ENCODE measurements around the gene SV2C.
A peak's percentile ranks its signal among the peaks of the same experiment; 100 is the strongest.
"Not testable (repeated sequence)": the region's sequence is repeated elsewhere in the genome, so short reads cannot be mapped to it uniquely, and the experiment has no call there.

Gene SV2C

GRCh38 chr5:76332611-76333205 lies 249.5 kb downstream of the SV2C start:
- TF ChIP-seq CTCF (IDR thresholded peaks at IDR 0.05; ENCODE audit: low read depth, low read length) = no peak
- H3K4me3 ChIP-seq (replicated peaks in 1 of 2; ENCODE audit: low read depth in 2 of 2, low read length in 2 of 2) = no peak overlapping the region
- no peak for DNase-seq (ENCODE audit: low read depth in 2 of 2)

- TF ChIP-seq CTCF (IDR thresholded peaks at IDR 0.05; ENCODE audit: low read depth, low read length) = no peak
- no peak overlapping the region for H3K4me3 ChIP-seq (replicated peaks in 1 of 2; ENCODE audit: low read depth in 2 of 2, low read length in 2 of 2)
- no peak for DNase-seq (ENCODE audit: low read depth in 2 of 2)
Measured at GRCh38 chr5:76333571-76333970, 250.4 kb downstream of the SV2C start.

- no peak for DNase-seq (ENCODE audit: low read depth in 2 of 2)
- H3K4me3 ChIP-seq (replicated peaks in 1 of 2; ENCODE audit: low read depth in 2 of 2, low read length in 2 of 2) = no peak overlapping the region
- no peak for TF ChIP-seq CTCF (IDR thresholded peaks at IDR 0.05; ENCODE audit: low read depth, low read length)
Measured at GRCh38 chr5:76334574-76334973, 251.4 kb downstream of the SV2C start.

GRCh38 chr5:76335451-76335850 lies 252.3 kb downstream of the SV2C start:
- H3K4me3 ChIP-seq (replicated peaks in 1 of 2; ENCODE audit: low read depth in 2 of 2, low read length in 2 of 2); DNase-seq (ENCODE audit: low read depth in 2 of 2): not testable (repeated sequence)

GRCh38 chr5:76336253-76336809 lies 253.1 kb downstream of the SV2C start:
- DNase-seq (ENCODE audit: low read depth in 2 of 2); H3K4me3 ChIP-seq (replicated peaks in 1 of 2; ENCODE audit: low read depth in 2 of 2, low read length in 2 of 2): not testable (repeated sequence)

GRCh38 chr5:76337953-76338451 lies 254.8 kb downstream of the SV2C start:
- peak; percentile 17 to 35 for DNase-seq (ENCODE audit: low read depth in 2 of 2)
- peak; percentile 10 for TF ChIP-seq CTCF (IDR thresholded peaks at IDR 0.05; ENCODE audit: low read depth, low read length)
- H3K4me3 ChIP-seq (replicated peaks in 1 of 2; ENCODE audit: low read depth in 2 of 2, low read length in 2 of 2) = no peak overlapping the region

- no peak for DNase-seq (ENCODE audit: low read depth in 2 of 2)
- no peak overlapping the region for H3K4me3 ChIP-seq (replicated peaks in 1 of 2; ENCODE audit: low read depth in 2 of 2, low read length in 2 of 2)
- no peak for TF ChIP-seq CTCF (IDR thresholded peaks at IDR 0.05; ENCODE audit: low read depth, low read length)
Measured at GRCh38 chr5:76339919-76340318, 256.7 kb downstream of the SV2C start.

Measured in cardiac fibroblast (primary cell).